ENCODE results near the gene DHFR. TPM values are rescaled to one million over a fixed set of nuclear protein-coding genes. Genes with fewer than 3 reads are reported as not detected.
"Not testable (repeated sequence)": the region's sequence is repeated elsewhere in the genome, so short reads cannot be mapped to it uniquely, and the experiment has no call there.

Gene DHFR
- total RNA-seq, 1 donor from 2014 or later, result 9.0 TPM

- intact Hi-C loops (cut with DNase I), result no loop called here
- H3K36me3 ChIP-seq, result peaks cover 34% of the 10 kb centered on the region
- TF ChIP-seq CTCF (IDR thresholded peaks at IDR 0.05), result no peak
- DNase-seq (no peak), ATAC-seq (peak; percentile 3)
- no peaks in the 10 kb centered on the region for H3K27me3 ChIP-seq
- no peaks in the 10 kb centered on the region for H3K9me3 ChIP-seq
- no peak overlapping the region for H3K4me3 ChIP-seq
- H3K27ac ChIP-seq, result no peak overlapping the region
- no peaks in the 10 kb centered on the region for H3K4me1 ChIP-seq
Observed at GRCh38 chr5:80667384-80667783, 12.6 kb upstream of the DHFR start.

GRCh38 chr5:80665057-80665456 lies 10.3 kb upstream of the DHFR start:
- no peaks in the 10 kb centered on the region for H3K27me3 ChIP-seq
- H3K4me1 ChIP-seq, result no peaks in the 10 kb centered on the region
- ATAC-seq (no peak), DNase-seq (no peak)
- no peak overlapping the region for H3K27ac ChIP-seq
- intact Hi-C loops (cut with DNase I), result no loop called here
- H3K9me3 ChIP-seq, result no peaks in the 10 kb centered on the region
- peaks cover 49% of the 10 kb centered on the region for H3K36me3 ChIP-seq
- TF ChIP-seq CTCF (IDR thresholded peaks at IDR 0.05), result no peak
- H3K4me3 ChIP-seq, result no peak overlapping the region

- Histone ChIP-seq H3K4me3 (no peak overlapping the region), H3K4me1 (no peaks in the 10 kb centered on the region), H3K36me3 (peaks cover 68% of the 10 kb centered on the region), H3K27me3 (no peaks in the 10 kb centered on the region), H3K27ac (no peak overlapping the region), H3K9me3 (no peaks in the 10 kb centered on the region)
- intact Hi-C loops (cut with DNase I), result no loop called here
- TF ChIP-seq CTCF (IDR thresholded peaks at IDR 0.05), result no peak
- ATAC-seq (no peak), DNase-seq (no peak)
Observed at GRCh38 chr5:80662108-80662507, 7.3 kb upstream of the DHFR start.

GRCh38 chr5:80660661-80661060 lies 5.9 kb upstream of the DHFR start:
- H3K27ac ChIP-seq; H3K4me3 ChIP-seq; H3K27me3 ChIP-seq; ATAC-seq; DNase-seq; H3K9me3 ChIP-seq; intact Hi-C loops (cut with DNase I); H3K4me1 ChIP-seq: not testable (repeated sequence)
- H3K36me3 ChIP-seq, result peaks cover 59% of the 10 kb centered on the region

- ATAC-seq (no peak), DNase-seq (no peak)
- H3K9me3 ChIP-seq, result no peaks in the 10 kb centered on the region
- H3K27ac ChIP-seq, result no peak overlapping the region
- intact Hi-C loops (cut with DNase I), result no loop called here
- peaks cover 51% of the 10 kb centered on the region for H3K36me3 ChIP-seq
- no peaks in the 10 kb centered on the region for H3K27me3 ChIP-seq
- no peak overlapping the region for H3K4me3 ChIP-seq
- peaks cover 8% of the 10 kb centered on the region for H3K4me1 ChIP-seq
- no peak for TF ChIP-seq CTCF (IDR thresholded peaks at IDR 0.05)
Observed at GRCh38 chr5:80659106-80659505, 4.3 kb upstream of the DHFR start.

- DNase-seq (no peak), ATAC-seq (no peak)
- Histone ChIP-seq H3K36me3 (peaks cover 44% of the 10 kb centered on the region), H3K4me3 (no peak overlapping the region), H3K4me1 (peaks cover 19% of the 10 kb centered on the region), H3K27me3 (no peaks in the 10 kb centered on the region), H3K9me3 (no peaks in the 10 kb centered on the region), H3K27ac (no peak overlapping the region)
- TF ChIP-seq CTCF (IDR thresholded peaks at IDR 0.05), result no peak
- intact Hi-C loops (cut with DNase I), result no loop called here
Observed at GRCh38 chr5:80656425-80656824, 1.6 kb upstream of the DHFR start.
